Colonic mucosa (tissue), 4 donors: ENCODE measurements around the gene GPS2. TPM values are rescaled to one million over a fixed set of nuclear protein-coding genes. Genes with fewer than 3 reads are reported as not detected.
"Not testable (repeated sequence)": the region's sequence is repeated elsewhere in the genome, so short reads cannot be mapped to it uniquely, and the experiment has no call there.

Experiments
- DNase-seq: peaks from one replicate; pipeline ENCODE4 v3.0.0-alpha.2; 2020
- H3K27ac ChIP-seq: fragments of 200-600 bp; one replicate; pipeline ENCODE4 v1.8.0; 2021
- H3K27me3 ChIP-seq: fragments of 200-600 bp; one replicate; pipeline ENCODE4 v1.8.0; 2021
- H3K36me3 ChIP-seq: fragments of 200-600 bp; one replicate; pipeline ENCODE4 v1.8.0; 2021
- H3K4me1 ChIP-seq: fragments of 200-600 bp; one replicate; pipeline ENCODE4 v1.8.0; 2021; ENCODE audit warnings: mild to moderate bottlenecking
- H3K4me3 ChIP-seq: fragments of 200-600 bp; one replicate; pipeline ENCODE4 v1.8.0; 2021
- H3K9ac ChIP-seq, 2 donors: one replicate each; pipeline ENCODE4 v1.7.0; 2013; ENCODE audit warnings: control low read depth in 2 of 2, low read depth in 2 of 2, low read length in 2 of 2
- H3K9me3 ChIP-seq: fragments of 200-600 bp; one replicate; pipeline ENCODE4 v1.8.0; 2021
- CTCF ChIP-seq: fragments of 200-600 bp; IDR thresholded peaks from one replicate; pipeline ENCODE4 v1.8.0; 2022; ENCODE audit warnings: antibody characterized with exemption, mild to moderate bottlenecking
- intact Hi-C: fragments of 100-400 bp; cut with DNase I; formaldehyde crosslinking; loops from one replicate; pipeline ENCODE4 v1.14.1; 2022
- total RNA-seq, 2 donors: library from RNA; stranded (reverse); fragmentation: NEBNext Ultra II Directional in 1 of 2; extraction: Animal tissue kit (Norgen Biotek cat#: 25700) in 1 of 2; gene quantifications; one replicate each; pipeline ENCODE4 v1.2.1, GENCODE V29; 2021
- donor health status: healthy.
- donor health status: DM: no; HTN: no; CAD: no.
- donor health status: DM: no; HTN: no; CAD: no.

Gene GPS2
- total RNA-seq, 2 donors from 2014 or later = 53.8 to 85.7 TPM

GRCh38 chr17:7346761-7347614, 31.8 kb upstream of the GPS2 start:
- H3K27ac ChIP-seq = no peak overlapping the region
- intact Hi-C loops = loop anchor here (5.0 kb wide), 1 partner anchor 295 kb away; no protein-coding TSS in a partner anchor
- no peaks in the 10 kb centered on the region for H3K36me3 ChIP-seq
- TF ChIP-seq CTCF = no peak
- H3K9ac ChIP-seq = no peak overlapping the region
- no peaks in the 10 kb centered on the region for H3K9me3 ChIP-seq
- DNase-seq = no peak
- H3K4me3 ChIP-seq = no peak overlapping the region
- no peaks in the 10 kb centered on the region for H3K27me3 ChIP-seq
- peaks cover 3% of the 10 kb centered on the region for H3K4me1 ChIP-seq

GRCh38 chr17:7343250-7343649, 28.1 kb upstream of the GPS2 start:
- Histone ChIP-seq H3K4me3 (no peak overlapping the region), H3K4me1 (no peaks in the 10 kb centered on the region), H3K36me3 (no peaks in the 10 kb centered on the region), H3K9ac (no peak overlapping the region), H3K9me3 (no peaks in the 10 kb centered on the region), H3K27ac (no peak overlapping the region), H3K27me3 (no peaks in the 10 kb centered on the region)
- no peak for DNase-seq
- intact Hi-C loops = no loop called here
- no peak for TF ChIP-seq CTCF

- TF ChIP-seq CTCF = no peak
- H3K9me3 ChIP-seq = no peaks in the 10 kb centered on the region
- no peaks in the 10 kb centered on the region for H3K36me3 ChIP-seq
- H3K4me3 ChIP-seq = no peak overlapping the region
- no peak overlapping the region for H3K27ac ChIP-seq
- H3K4me1 ChIP-seq = no peaks in the 10 kb centered on the region
- H3K9ac ChIP-seq = no peak overlapping the region
- no peaks in the 10 kb centered on the region for H3K27me3 ChIP-seq
- intact Hi-C loops = no loop called here
- no peak for DNase-seq
Observed at GRCh38 chr17:7341842-7342241, 26.7 kb upstream of the GPS2 start.

GRCh38 chr17:7340179-7340578, 25.0 kb upstream of the GPS2 start:
- H3K9ac ChIP-seq = no peak overlapping the region
- no peak overlapping the region for H3K4me3 ChIP-seq
- no peak for DNase-seq
- no peaks in the 10 kb centered on the region for H3K9me3 ChIP-seq
- intact Hi-C loops = no loop called here
- TF ChIP-seq CTCF = no peak
- H3K36me3 ChIP-seq = no peaks in the 10 kb centered on the region
- no peaks in the 10 kb centered on the region for H3K27me3 ChIP-seq
- H3K27ac ChIP-seq = no peak overlapping the region
- no peaks in the 10 kb centered on the region for H3K4me1 ChIP-seq

GRCh38 chr17:7337600-7337999, 22.4 kb upstream of the GPS2 start:
- DNase-seq, H3K36me3 ChIP-seq, H3K4me1 ChIP-seq, intact Hi-C loops, H3K9me3 ChIP-seq, H3K27me3 ChIP-seq, H3K27ac ChIP-seq, H3K9ac ChIP-seq: not testable (repeated sequence)
- peak overlapping the region; percentile 27 for H3K4me3 ChIP-seq
